ENCODE data around the gene ACADSB. TPM values are rescaled to one million over a fixed set of nuclear protein-coding genes. Genes with fewer than 3 reads are reported as not detected.

Gene ACADSB
- total RNA-seq, 1 donor from 2014 or later, result 4.4 TPM

DNA sequence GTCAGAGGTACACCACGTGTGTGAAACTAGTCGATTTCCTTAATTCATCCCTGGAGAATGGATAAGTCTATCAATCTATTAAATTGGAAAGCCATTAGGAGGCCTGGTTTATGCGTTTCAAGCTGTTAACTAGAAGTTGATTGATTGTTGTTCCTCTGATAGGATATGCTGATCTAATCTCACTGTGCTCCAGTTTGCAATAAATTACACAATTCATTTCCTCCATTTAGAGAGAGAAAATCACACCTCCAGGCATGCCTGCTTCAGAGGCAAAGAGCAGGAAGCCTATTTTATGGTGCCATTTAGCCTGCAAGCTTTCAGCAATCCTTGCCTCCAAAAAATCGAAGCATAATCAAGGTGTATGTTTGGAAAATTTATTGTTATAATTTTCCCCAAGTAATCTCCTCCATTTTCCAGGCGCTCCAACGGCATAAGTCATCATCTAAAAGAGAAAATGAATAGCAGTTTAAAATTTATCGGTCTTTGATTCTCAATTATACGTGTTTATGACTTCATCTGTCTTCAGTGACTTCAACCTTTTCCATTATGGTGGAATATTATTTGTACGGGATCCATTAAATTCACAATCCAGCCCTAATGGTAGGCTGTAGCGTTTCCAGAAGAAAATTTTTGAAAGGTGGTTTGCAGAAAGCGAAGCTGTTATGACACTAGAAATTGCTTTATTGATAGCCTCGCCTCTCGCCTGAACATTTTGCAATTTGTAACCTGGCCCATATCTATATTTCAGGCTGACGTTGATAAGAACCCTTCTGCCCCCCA, 84.0 kb downstream of the ACADSB start:
- DNase-seq (ENCODE audit: low read depth), result no peak
- no peak overlapping the region for H3K4me3 ChIP-seq (ENCODE audit: low read depth, low read length)
- no peak for TF ChIP-seq CTCF (conservative IDR thresholded peaks at IDR 0.05; ENCODE audit: low read depth, low read length)

DNA sequence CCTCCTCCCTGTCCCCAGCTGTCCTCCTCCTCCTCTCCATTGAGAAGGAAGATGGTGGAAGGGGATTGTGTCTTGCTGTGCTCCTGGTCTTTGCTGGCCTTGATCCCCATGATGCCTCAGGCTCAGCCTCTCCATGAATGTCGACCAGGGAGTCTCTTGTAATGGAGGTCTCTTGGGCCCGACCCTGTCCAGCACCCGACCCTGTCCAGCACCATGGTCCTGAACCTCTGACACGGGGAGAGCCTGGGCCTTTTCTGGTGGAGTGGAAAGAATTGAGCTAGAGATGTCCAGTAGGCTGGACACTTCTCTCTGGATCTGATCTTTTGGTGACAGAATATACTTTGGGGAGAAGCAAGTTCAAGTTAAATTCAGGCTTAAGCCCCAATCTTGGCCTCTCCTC, 84.7 kb downstream of the ACADSB start:
- no peak overlapping the region for H3K4me3 ChIP-seq (ENCODE audit: low read depth, low read length)
- TF ChIP-seq CTCF (conservative IDR thresholded peaks at IDR 0.05; ENCODE audit: low read depth, low read length), result no peak
- DNase-seq (ENCODE audit: low read depth), result no peak

DNA sequence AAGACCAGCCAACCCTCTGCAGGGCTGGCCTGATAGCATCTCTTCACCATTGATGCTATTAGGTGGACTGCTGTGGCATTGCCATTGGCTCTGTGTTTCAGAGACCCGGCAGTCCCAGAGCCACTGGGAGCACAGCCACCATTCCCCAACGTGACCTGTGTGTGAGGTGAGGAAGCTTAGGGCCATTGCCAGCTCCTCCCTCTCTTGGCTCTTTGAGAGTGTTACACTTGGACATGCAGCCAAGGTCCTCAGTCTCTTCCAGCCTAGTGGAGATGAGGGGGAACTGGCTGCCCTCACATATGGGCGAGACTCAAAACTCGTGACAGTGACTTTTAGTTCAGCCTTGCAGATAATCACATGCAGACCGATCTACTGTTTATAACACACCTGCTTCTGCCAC, 87.6 kb downstream of the ACADSB start:
- no peak for DNase-seq (ENCODE audit: low read depth)
- no peak for TF ChIP-seq CTCF (conservative IDR thresholded peaks at IDR 0.05; ENCODE audit: low read depth, low read length)
- H3K4me3 ChIP-seq (ENCODE audit: low read depth, low read length), result no peak overlapping the region

GRCh38 chr10:123097039-123097438, 88.2 kb downstream of the ACADSB start:
- no peak for TF ChIP-seq CTCF (conservative IDR thresholded peaks at IDR 0.05; ENCODE audit: low read depth, low read length)
- no peak for DNase-seq (ENCODE audit: low read depth)
- no peak overlapping the region for H3K4me3 ChIP-seq (ENCODE audit: low read depth, low read length)

DNA sequence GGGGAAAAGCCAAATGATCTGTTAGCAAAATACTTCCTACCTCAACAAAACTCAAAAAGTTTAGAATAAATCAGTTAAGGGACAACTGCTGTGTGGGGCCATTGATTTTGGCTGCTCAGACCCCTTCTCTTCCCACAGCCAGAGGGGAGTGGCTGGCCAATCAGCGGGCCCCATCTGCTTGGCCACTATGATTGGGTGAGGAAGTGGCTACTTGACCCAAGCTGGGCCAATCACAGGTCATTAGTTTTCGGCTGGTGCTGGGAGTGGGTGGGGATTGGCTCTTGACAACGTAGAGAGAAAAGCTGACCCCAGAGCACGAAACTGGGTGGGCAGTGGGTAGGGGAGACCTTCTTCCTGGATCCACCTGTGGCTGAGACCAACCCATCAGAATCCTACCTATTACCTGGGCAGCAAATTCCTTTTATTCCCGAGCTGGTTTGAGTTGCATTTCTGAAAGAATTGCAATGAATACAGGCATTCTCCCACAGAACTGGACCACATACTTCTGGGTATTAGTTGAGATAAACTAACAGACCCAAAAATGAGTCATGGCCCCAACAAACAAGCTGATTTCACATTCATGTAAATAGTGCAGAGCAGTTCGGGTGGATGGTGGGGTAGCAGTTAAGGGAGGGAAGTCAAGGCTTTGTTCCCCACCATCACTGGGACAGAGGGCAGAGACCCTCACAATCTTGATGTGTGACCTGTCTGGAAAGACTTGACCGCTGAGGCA, 91.4 kb downstream of the ACADSB start:
- no peak for DNase-seq (ENCODE audit: low read depth)
- no peak for TF ChIP-seq CTCF (conservative IDR thresholded peaks at IDR 0.05; ENCODE audit: low read depth, low read length)
- no peak overlapping the region for H3K4me3 ChIP-seq (ENCODE audit: low read depth, low read length)

DNA sequence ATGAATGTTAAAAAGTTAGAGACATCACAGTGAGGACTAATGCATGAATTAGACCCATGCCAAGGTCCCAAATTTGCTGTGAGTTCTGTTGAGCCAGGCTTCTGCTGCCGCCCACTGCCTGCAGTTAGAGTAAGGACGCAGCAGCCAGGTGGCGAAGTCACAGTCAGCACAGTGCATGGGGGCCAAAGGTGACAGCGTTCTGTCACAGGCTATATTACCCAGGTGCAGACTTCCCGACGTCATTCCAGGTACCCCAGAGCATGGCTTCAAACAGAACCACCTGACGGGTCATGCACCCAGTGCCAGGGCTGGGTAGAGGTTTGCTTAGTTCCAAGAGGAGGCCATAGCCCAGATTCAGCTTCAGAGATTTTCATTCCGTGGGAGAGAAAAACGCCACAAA, 93.1 kb downstream of the ACADSB start:
- H3K4me3 ChIP-seq (ENCODE audit: low read depth, low read length), result no peak overlapping the region
- TF ChIP-seq CTCF (conservative IDR thresholded peaks at IDR 0.05; ENCODE audit: low read depth, low read length), result no peak
- no peak for DNase-seq (ENCODE audit: low read depth)

Data from epithelial cell of proximal tubule (primary cell).